NK-92 (cell line): ENCODE measurements around the gene CDON.

Experiments used
- DNase-seq: peaks from one replicate; lab custom pipeline; 2025; ENCODE audit not compliant: unreplicated experiment; lab: John Stamatoyannopoulos, UW

The CDON gene

DNA sequence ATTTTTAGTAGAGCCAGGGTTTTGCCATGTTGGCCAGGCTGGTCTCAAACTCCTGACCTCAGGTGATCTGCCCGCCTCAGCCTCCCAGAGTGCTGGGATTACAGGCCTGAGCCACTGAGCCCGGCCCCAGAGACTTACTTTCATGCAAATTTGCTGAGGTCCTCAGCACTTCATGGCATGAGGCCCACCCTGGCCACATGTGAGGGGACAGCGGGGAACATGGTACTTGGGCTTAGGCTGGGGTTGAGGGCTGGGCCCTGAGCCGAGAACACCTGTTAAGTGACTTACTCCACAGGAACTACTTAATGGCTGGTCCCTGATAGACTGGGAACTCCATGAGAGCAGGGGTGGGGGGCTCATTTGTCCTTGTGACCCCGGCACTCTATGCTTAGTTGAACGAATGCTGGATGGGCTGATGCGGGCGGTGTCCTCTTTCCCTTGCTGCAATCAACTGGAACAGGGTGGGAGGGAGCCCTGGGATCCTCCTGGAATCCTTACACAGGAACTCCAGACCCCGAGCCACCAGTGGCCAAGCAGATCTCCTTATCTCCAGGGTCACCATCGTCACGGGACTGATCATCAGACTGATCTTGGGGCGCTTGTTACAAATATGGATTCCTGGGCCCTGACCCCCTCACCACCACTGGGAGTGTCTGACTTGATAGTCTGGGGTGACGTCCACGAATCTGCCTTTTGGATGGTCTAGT, 115.8 kb downstream of the CDON start:
- no peak for DNase-seq

DNA sequence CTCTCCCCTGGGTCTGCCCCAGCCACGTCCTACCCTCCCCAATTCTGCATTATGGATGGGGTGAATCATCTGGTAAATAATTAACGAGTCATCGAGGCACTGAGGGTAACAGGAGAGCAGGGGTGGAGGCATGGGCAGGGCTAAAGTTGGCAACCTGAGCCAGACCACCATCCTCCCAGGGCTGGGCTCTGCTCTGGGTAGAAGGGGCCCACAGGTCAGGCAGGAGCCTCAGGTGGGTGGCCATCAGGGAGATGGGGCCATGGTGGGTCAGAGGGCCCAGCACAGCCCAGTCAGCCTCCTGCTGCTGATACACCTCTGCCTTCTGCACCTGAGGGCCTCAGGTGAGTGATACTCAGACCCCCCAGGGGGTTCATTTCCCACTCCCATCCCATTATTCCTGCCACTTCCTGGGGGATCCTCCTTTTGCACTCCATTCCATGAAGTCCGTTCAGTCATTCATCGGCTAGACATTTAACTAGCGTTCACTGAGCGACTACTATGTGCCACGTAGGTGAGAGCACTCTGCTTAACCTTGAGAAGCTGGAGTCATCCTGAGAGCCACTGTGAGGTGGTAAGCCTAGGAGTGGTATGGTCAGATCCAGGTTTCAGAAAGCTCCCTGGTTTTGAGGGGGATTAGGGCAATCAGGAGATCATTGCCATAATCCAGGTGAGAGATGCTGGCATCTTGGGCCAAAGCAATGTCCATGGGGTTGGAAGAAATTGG, 116.7 kb downstream of the CDON start, which contains the start of gene VSIG10L2:
TSS of gene VSIG10L2 (plus strand) at position 248 of the 724 bp plus-strand sequence. CDS start at position 260, 12 bp downstream.
- no peak for DNase-seq

DNA sequence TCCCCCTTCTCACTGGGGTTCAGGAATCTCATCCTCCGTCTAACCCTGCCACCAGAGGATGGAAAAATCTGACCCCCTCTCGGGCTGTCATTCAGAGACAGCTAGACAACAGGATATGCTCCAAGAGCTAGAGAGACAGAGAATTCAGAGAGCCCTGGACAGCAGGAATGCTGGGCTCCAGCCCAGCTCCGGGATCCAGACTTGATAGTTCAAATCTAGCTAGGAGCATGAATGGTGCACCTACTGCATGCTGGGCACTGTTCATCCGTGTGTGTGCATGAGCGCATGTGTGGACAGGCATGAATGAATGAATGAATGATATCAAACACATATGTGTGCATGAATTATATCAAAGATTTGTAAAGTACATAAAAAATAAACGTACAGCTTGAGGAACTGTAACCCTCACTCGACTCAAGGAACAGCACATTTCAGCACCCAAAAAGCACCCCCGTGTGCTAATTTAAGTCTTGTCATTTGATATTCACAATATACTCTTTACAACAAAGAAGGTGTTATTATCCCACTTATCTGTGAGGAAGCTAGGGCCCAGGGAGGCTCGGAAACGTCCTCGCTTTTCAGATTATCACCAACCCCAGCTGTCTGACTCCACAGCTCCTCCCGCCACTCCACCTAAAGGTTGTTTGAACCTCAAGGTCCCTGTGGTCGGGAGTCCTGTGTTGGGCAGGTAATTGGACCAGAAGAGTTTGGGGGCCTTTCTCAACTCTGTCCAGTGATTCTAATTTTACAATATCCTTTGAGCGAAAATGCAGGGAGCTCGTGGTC, 117.5 kb downstream of the CDON start:
- no peak for DNase-seq

DNA sequence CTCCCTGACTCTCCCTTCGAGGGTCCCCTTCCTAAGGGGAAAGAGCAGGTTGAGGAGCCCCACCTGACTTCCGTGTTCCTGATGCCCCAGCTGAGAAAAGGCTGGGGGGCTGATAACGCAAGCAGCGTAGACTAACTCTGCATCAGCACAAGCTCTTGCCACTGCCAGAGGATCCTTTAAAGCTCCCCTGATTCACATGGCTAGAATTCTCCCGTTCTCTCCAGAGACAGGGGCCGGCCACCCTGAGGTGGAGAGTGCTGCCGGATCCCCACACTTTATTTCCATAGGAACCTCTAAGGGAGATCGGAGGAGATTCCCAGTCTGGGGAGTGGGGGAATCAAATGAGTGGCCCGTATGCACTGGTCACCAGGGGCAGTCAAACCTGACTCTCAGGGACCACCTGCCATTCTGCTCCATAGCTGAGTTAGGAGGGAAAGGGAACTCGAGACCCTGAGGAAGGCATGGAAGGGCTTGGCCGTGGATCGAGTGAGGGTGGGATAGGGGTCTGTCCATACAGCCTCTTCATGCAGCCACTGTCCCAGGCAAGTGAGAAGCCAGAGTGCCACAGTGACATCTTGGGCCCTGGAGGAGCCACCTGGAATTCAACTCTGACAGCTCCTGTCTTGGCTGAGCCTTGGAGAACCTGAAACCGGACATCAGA, 118.2 kb downstream of the CDON start:
- no peak for DNase-seq

DNA sequence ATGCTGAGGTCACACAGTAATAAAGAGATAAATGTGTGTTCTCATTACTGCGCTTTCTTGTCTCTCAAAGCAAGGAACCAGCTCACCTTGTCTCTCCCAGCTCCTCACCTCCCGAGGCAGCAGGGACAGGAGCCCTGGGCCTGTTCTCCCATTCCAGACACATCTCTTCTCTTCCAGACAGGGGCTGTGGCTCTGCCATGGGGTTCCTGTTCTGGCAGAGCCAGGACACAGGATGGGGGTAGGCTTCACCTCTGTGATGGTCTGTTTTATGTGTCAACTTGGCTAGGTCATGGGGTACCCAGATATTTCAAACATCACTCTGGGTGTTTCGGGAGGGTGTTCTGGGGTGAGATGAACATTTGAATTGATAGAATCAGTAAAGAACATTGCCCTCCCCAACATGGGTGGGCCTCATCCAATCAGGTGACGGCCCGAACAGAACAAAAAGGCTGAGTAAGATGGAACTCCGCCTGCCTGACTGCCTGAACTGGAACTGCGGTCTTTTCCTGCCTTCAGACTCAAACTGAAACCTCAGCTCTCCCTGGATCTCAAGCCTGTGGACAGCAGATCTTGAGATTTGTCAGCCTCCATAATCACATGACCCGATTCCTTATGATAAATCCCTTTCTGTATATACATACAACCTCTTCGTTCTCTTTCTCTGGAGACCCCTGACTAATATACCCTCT, 118.9 kb downstream of the CDON start:
- no peak for DNase-seq

DNA sequence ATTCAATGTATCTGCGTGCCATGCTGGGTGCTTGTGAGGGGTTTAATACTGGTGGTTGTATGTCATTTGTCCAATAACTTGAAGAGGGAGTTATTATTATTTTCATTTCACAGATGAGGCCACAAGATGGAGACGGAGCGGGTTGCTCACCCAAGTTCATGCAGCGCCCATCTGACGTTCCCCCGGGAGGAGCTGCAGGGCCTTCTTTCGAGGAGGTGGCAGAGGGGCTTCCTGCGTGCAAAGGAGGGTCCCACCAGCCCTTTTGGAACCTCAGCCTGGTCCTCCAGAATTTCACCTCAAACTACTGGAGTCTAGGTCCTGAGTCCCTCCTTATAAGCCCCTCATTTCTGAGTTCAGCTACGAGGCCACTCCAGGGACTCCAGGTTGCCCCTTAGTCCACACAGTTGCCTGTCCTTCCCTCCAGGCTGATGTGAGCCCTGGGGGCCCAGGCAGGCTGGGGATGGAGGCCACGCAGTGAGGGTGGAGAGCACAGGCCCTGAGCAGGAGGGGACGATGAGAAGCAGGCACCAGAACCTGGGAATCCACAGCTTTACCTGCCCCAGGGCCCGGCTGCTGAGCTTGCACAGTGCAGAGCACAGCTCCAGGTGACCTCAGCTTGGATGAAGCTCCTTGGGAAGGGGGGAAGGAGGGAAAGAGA, 119.8 kb downstream of the CDON start:
- no peak for DNase-seq

DNA sequence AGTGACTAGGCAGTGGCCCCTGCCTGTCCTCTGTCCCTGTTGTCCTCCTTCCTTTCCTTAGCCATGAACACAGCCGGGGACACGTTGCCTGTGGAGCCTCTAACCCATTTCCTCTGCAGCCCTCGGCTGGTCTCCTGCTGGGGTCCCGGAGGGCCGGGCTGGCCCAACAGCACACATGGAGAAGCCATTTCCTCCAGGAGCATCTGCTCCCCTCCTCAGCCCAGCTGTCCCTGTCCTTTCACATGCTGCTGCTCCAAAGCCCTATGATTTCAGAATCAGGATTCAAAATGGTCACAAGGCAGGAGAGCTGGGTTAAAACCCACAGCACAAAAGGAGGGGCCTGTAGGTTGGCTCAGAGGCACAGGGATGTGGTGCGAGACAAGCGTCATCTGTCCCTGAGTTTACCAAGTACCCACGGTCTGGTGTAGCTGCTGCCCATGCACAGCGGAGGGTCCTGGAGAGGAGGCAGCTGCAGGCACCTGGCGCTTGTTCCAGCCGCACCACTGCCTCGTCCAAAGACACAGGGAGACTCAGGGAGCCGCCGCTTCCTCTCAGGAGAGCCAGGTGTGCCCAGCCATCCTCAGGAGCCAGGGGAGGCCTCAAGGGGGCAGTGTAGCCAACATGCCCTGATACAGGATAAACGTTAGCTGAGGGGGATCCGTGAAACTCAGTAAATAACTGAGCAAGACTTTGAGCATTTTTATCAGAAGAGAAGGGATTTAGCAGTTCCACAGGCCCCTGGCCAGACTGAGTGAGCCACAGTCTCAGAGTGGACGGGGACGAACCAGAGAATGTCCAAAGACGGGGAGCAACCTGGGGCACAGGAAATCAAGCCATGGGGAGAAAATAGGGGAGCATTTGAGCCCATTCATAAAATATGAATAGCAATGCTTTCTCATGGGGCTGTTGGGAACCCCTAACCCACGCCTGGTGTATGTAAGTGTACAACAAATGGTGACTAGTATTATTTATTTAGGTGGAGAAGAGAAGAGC, 120.8 kb downstream of the CDON start:
- no peak for DNase-seq

DNA sequence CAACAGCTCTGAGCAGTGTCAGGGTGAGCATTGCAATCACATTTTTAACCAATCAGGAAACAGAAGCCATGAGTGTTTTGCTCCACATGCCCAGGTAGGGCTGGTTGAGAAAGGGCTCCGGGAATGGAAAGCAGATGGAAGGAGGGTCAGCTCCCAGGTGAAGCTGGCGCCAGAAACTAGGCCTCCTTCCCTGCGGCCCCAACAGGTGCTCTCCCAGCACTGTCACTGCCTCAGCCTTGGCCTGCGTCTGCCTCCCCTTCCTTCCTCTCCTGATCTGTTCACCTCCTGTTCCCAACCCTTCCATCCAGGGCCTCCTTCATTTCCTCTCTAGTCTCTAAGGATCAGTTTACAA, 121.4 kb downstream of the CDON start:
- DNase-seq = no peak

DNA sequence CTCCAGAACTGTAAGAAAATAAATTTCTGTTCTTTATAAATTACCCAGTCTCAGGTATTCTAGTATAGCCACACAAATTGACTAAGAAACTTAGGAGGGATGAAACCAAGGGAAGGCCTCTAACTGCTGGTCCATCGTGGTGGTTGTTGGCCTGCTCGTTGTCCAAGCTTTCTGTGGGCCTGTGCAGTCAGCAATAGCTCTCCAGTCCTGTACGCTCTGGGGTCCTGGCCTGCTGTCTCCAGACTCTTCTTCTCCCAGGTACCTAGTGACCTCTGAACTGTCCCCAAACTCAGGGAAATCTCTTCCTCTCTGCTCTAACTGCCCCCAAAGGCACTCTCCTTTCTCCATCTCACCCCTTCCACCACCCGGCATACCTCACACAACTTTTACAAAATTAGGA, 122.5 kb downstream of the CDON start:
- no peak for DNase-seq

DNA sequence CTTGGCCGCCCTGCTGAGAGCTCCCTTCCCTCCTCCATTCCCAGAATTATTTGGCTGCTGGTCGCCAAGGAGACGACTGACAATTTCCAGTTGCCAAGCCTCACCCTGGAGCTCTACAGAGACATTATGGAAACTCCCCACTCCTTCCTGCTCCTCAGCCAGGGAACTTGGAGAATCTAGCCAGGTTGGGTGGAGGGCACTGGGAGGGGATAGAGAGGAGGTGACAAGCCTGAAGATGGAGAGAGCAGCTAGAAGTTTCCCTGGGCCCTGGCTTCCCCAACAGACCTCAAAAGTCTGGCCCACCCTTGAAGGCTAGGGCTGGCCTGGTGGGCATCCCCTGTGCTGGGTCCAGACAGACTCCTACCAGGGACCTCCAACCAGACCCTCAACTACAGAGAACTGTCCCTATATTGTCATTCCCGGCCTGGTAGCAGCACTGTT, 123.6 kb downstream of the CDON start:
- DNase-seq = no peak

DNA sequence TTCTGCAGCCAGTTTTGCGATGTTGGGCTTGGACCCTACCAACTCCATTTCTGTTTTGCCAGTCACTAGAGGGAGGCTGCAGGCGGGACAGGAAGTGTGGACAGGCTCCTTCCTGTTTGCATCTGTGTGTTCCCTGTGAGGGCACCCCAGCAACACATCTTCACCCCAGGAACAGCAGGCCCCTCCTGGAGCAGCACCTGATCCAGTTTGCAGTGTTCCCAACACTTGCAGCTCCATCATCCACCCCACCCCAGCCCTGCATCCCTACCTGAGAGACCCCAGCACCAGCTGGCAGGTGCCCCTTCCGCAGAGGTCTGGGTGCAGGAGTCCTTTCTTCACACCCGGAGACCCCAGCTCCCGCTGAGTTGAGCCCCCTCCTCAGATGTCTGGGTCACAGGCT, 124.2 kb downstream of the CDON start:
- no peak for DNase-seq

DNA sequence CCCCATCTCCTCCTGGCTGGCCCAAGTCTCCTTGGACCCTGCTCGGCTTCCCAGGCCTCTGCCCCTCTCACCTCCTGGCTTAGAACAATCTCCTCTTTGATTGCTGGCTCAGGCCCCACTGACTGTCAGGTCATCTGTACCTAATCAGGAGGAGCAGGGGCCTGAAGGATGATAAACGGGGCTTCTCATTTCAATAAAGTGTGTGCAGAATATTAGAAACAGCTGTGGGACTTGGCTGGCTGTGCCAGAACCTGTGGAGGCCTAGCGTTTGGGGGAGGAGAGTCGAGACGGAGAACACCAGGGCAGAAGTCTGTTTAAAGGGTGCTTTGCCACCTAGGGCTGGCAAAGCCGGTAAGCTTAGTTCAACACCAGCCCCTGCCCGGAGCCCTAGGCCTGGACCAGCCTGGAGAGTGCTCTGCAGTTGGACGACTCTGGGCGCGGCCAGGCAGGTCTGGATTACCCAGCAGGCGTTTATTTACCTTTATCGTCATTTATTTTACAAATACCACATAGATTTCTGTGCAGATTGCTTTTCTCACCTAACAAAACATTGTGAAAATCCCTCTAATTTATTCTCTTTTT, 127.0 kb downstream of the CDON start:
- no peak for DNase-seq

DNA sequence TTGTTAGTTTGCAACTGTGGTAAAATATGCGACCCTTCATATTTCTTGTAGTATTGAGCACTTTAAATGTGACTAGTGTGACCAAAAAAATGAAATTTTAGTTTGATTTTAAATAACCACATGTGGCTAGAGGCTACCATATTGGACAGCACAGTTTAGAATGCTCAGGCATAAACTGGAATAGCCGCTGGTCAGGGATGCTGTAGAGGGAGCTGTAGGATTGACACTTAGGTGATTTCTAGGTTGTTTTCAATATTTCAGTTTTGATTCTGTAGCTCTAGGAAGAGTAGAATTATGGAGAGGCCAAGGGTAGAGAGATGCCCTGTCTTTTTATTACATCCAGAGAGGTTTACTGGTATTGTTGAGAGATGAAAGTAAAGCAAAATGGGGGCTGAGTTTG, 127.6 kb downstream of the CDON start:
- DNase-seq = no peak

DNA sequence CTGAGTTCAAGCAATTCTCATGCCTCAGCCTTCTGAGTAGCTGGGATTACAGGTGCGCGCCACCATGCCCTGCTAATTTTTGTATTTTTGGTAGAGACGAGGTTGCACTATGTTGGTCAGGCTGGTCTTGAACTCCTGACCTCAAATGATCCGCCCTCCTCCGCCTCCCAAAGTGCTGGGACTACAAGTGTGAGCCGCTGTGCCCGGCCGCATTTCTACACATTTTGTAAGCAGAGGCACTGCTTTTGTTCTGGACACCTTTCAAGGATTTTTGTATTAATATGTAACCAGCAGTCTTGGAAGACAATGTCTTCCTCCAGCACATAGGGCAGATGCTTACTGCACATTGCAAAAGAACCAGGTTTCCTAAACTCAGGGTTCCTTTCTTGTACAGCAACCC, 128.2 kb downstream of the CDON start:
- no peak for DNase-seq

DNA sequence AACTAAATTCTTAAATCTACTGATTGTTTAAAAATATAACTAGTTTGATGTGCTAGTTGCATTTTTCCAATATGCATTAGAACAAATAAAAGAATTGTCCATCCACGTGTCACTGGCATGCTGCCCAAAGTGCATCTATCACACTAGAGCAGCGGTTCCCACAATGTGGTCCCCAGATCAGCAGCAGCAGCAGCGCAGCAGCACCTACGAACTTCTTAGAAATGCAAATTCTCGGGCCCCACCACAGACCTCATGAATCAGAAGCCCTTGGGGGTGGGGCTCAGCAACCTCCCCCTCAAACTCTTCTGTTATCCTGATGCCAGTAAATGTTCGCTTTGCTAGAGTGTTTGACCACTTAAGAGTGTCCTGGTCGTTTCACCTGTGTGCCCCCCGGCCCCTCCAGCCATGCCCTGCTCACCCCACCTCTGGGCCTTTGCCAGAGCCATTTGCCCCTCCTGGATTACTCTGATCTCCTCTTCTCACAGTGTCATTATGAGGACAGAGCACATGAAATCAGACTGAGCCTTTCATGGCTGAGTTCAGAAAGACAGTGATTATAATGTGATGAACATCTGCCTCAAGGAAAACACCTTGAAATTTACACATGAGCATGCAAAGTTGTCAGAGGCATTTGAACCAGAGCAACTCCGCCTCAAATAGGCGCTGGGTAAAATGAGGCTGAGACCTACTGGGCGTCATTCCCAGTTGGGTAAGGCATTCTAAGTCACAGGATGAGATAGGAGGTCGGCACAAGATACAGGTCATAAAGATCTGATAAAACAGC, 129.4 kb downstream of the CDON start:
- DNase-seq = no peak

DNA sequence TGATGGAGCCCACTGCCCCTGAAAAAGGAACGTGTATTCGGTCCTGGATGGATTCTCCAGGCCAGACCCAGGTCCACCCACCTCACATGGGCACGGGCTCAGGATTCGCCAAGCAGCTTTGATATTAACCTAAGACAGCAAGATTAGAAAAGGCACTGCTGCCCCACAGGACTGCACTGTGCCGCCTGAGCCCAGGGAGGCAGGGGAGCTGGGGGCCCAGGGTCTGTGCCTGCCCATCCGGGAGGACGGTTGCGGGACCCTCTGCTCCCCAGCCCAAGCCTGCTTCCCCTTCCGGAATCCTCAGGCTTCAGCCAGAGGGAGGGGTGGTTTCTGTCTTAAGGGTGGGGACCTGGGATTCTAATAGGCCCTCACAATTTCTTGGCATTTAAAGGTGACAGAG, 130.4 kb downstream of the CDON start:
- no peak for DNase-seq

DNA sequence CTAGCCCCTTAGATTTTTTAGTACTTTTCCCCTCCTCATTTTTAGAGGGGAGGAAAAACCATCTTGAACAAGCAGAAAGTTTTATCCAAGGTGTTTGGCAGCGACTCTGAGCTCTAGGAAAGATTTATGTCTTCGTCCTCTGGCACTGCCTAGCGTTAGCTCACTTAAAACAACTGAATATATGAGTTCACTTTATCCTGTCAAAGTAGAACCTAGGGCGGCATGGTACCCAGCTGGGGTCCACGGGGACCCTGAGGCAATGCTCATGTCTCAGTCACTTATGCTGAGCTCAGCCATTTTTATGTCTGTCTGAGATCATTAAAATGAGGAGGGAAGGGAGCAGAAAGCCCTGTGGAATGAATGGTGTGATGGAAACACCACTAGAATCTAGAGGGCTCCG, 131.0 kb downstream of the CDON start:
- no peak for DNase-seq

DNA sequence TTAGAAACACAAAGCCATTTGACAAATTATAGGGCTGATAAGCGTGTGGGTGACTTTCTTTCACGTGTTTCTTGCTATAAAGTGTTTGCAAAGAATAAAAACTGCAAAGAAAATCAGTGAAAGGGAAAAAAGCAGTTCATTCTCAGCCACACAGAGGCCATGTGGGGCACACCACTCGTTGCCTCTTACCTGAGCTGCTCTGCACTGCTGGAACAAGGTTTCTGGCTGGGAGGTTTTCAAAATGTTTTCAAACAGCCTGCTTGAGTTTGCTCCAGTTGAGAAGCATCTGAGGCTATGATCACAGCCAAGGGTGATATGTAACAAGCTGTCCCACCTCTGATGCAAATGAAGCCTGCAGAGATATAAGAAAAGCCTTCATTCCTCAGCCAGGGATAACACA, 131.6 kb downstream of the CDON start:
- DNase-seq = no peak
